ENCODE data around the gene NR2F1.

- TF ChIP-seq CTCF (IDR thresholded peaks at IDR 0.05) (no peak), POLR2A (IDR thresholded peaks at IDR 0.05) (no peak), POLR2AphosphoS5 (IDR thresholded peaks at IDR 0.05; ENCODE audit: insufficient read depth in 1 of 2, low read depth in 1 of 2) (no peak)
Observed at GRCh38 chr5:93601802-93602155, 18.8 kb downstream of the NR2F1 start.

All from vagina (tissue), 2 donors.